Measurements from ENCODE around the gene SCG5.
"Not testable (repeated sequence)": the region's sequence is repeated elsewhere in the genome, so short reads cannot be mapped to it uniquely, and the experiment has no call there.

- not testable (repeated sequence) for TF ChIP-seq CTCF (optimal IDR thresholded peaks at IDR 0.05 in 1 of 3, IDR thresholded peaks at IDR 0.05 in 1 of 3, conservative IDR thresholded peaks at IDR 0.05 in 1 of 3; ENCODE audit: extremely low read depth in 1 of 3, insufficient read depth in 2 of 3, low read length in 3 of 3); EZH2 (IDR thresholded peaks at IDR 0.05; ENCODE audit: low read length)
Measured at GRCh38 chr15:32615051-32615870, 26.2 kb upstream of the SCG5 start, which contains the start of gene ARHGAP11A.
